Epithelial cell of prostate (primary cell): ENCODE data around the gene GDPD3.

Experiments used
- DNase-seq: peaks from one replicate; pipeline ENCODE4 v3.0.0-alpha.2; 2011; ENCODE audit warnings: low read depth, low spot score
- H3K27ac ChIP-seq: fragments of 450-650 bp; 2 replicates; pipeline ENCODE4 v1.5.1; 2017; ENCODE audit warnings: mild to moderate bottlenecking

GDPD3 gene

GRCh38 chr16:30063893-30064728 lies 49.2 kb downstream of the GDPD3 start:
- DNase-seq: no peak

GRCh38 chr16:30063278-30063892 lies 50.0 kb downstream of the GDPD3 start:
- H3K27ac ChIP-seq: peak overlapping the region; percentile 95
- no peak for DNase-seq

More at GRCh38 chr16:30063893-30064728, 49.2 kb downstream of the GDPD3 start:
- peak overlapping the region; percentile 95 for H3K27ac ChIP-seq

- DNase-seq: no peak
- H3K27ac ChIP-seq: no peak overlapping the region
Measured at GRCh38 chr16:30060836-30061554, 52.3 kb downstream of the GDPD3 start.

- DNase-seq: no peak
- no peak overlapping the region for H3K27ac ChIP-seq
Measured at GRCh38 chr16:30060346-30060745, 53.0 kb downstream of the GDPD3 start.

- peak; percentile 58 for DNase-seq
- peak overlapping the region; percentile 34 for H3K27ac ChIP-seq
Measured at GRCh38 chr16:30054959-30055553, 58.3 kb downstream of the GDPD3 start.
